GM12878 (cell line): ENCODE measurements around the gene ZNF672. TPM values are rescaled to one million over a fixed set of nuclear protein-coding genes. Genes with fewer than 3 reads are reported as not detected.

Experiments used
- CBX5 ChIP-seq: sonication (generic); IDR thresholded peaks from 2 replicates; pipeline ENCODE4 v1.6.1; 2016; ENCODE audit warnings: low read depth, moderate library complexity, mild to moderate bottlenecking, inconsistent platforms
- DPF2 ChIP-seq: fragments of 450-650 bp; IDR thresholded peaks from 2 replicates; pipeline ENCODE4 v1.6.1; 2017; ENCODE audit warnings: mild to moderate bottlenecking
- EP300 ChIP-seq, 2 experiments: fragments of 150-350 bp in 1 of 2; IDR thresholded peaks; 2 replicates each; pipeline ENCODE4 v1.6.1; 2011 to 2012; ENCODE audit warnings: low read depth in 2 of 2, low read length in 2 of 2, borderline replicate concordance in 1 of 2, improper control_type of control experiment in 1 of 2, inconsistent platforms in 1 of 2; ENCODE audit not compliant: control insufficient read depth in 1 of 2
- ESRRA ChIP-seq: IDR thresholded peaks from 2 replicates; pipeline ENCODE4 v1.6.1; 2012; ENCODE audit warnings: mild to moderate bottlenecking, low read length, improper control_type of control experiment
- IKZF1 ChIP-seq: fragments of 450-650 bp; conservative IDR thresholded peaks from 2 replicates; pipeline ENCODE4 v1.6.1; 2017; ENCODE audit warnings: antibody characterized with exemption, mild to moderate bottlenecking
- IKZF2 ChIP-seq, 2 experiments: fragments of 450-650 bp; IDR thresholded peaks; 2 replicates each; pipeline ENCODE4 v1.6.1; 2017; ENCODE audit warnings: mild to moderate bottlenecking in 2 of 2, moderate library complexity in 2 of 2
- JUND ChIP-seq: IDR thresholded peaks from 2 replicates; pipeline ENCODE4 v1.6.1; 2012; ENCODE audit warnings: low read depth, mild to moderate bottlenecking, low read length, improper control_type of control experiment, moderate library complexity
- MYB ChIP-seq: fragments of 150-350 bp; IDR thresholded peaks from 2 replicates; pipeline ENCODE4 v1.6.1; 2014; ENCODE audit warnings: mild to moderate bottlenecking, low read depth, low read length, borderline replicate concordance
- NFIC ChIP-seq: IDR thresholded peaks from 2 replicates; pipeline ENCODE4 v1.6.1; 2012; ENCODE audit warnings: low read depth, mild to moderate bottlenecking, inconsistent platforms, low read length, moderate library complexity
- NR2F1 ChIP-seq: fragments of 450-650 bp; conservative IDR thresholded peaks from 2 replicates; pipeline ENCODE4 v1.6.1; 2017; ENCODE audit warnings: mild to moderate bottlenecking
- PAX5 ChIP-seq: IDR thresholded peaks from 2 replicates; pipeline ENCODE4 v1.6.1; 2011; ENCODE audit warnings: low read depth, low read length, borderline replicate concordance
- RFX5 ChIP-seq: IDR thresholded peaks from 2 replicates; pipeline ENCODE4 v1.6.1; 2011; ENCODE audit warnings: low read depth, low read length, improper control_type of control experiment
- RUNX3 ChIP-seq: IDR thresholded peaks from 2 replicates; pipeline ENCODE4 v1.6.1; 2012; ENCODE audit warnings: low read length, inconsistent platforms
- SIX5 ChIP-seq: IDR thresholded peaks from 2 replicates; pipeline ENCODE4 v1.6.1; 2011; ENCODE audit warnings: mild to moderate bottlenecking, low read depth, low read length, moderate library complexity; ENCODE audit not compliant: severe bottlenecking
- SMAD5 ChIP-seq: IDR thresholded peaks from 2 replicates; pipeline ENCODE4 v1.6.1; 2016; ENCODE audit warnings: antibody characterized with exemption, low read depth
- SPI1 ChIP-seq: IDR thresholded peaks from 2 replicates; pipeline ENCODE4 v1.6.1; 2011; ENCODE audit warnings: low read depth, mild to moderate bottlenecking, low read length, moderate library complexity, borderline replicate concordance; ENCODE audit not compliant: insufficient read depth
- TARDBP ChIP-seq: IDR thresholded peaks from 2 replicates; pipeline ENCODE4 v1.6.1; 2016; ENCODE audit warnings: borderline replicate concordance
- polyA plus RNA-seq, 11 experiments: library from polyadenylated mRNA; depleted of rRNA in 4 of 11; unstranded in 6 of 11; stranded (reverse) in 5 of 11; fragments of >200 nt; fragmentation: Nextera tagmentation in 4 of 11; fragmentation: Illumina TruSeq in 1 of 11; extraction: Ambion mirVana in 4 of 11; extraction: Trizol in 1 of 11; gene quantifications; 1 replicate in 1 of 11; 2 replicates in 10 of 11; pipeline versions ENCODE4 v1.2.1 to v1.2.3, GENCODE V29; 2011 to 2016; ENCODE audit warnings: inconsistent platforms in 2 of 11, missing spikeins in 2 of 11, low read depth in 1 of 11
- total RNA-seq, 4 experiments: library from RNA; depleted of rRNA in 3 of 4; stranded (reverse); fragments of >200 nt in 3 of 4; fragmentation: Illumina TruSeq in 1 of 4; extraction: Trizol in 1 of 4; gene quantifications; 2 replicates each; pipeline versions ENCODE4 v1.2.1 to v1.2.3, GENCODE V29; 2013 to 2021
- TF ChIP-seq, protein P1 (sequence below): fragments of 450-650 bp; IDR thresholded peaks from 2 replicates; pipeline ENCODE4 v1.6.1; 2017; ENCODE audit warnings: mild to moderate bottlenecking, moderate library complexity
- TF ChIP-seq, protein P2 (sequence below): IDR thresholded peaks from 2 replicates; pipeline ENCODE4 v1.6.1; 2012; ENCODE audit warnings: mild to moderate bottlenecking, low read depth, low read length
- TF ChIP-seq, protein P3 (sequence below): fragments of 450-650 bp; IDR thresholded peaks from 2 replicates; pipeline ENCODE4 v1.6.1; 2016; ENCODE audit warnings: mild to moderate bottlenecking

Gene ZNF672
- total and polyA plus RNA-seq, 10 of the 15 experiments (the other 5 are each of a cell fraction or from before 2014, with no cell fraction given): 2.9 to 51.3 (median 39.8) TPM

DNA sequence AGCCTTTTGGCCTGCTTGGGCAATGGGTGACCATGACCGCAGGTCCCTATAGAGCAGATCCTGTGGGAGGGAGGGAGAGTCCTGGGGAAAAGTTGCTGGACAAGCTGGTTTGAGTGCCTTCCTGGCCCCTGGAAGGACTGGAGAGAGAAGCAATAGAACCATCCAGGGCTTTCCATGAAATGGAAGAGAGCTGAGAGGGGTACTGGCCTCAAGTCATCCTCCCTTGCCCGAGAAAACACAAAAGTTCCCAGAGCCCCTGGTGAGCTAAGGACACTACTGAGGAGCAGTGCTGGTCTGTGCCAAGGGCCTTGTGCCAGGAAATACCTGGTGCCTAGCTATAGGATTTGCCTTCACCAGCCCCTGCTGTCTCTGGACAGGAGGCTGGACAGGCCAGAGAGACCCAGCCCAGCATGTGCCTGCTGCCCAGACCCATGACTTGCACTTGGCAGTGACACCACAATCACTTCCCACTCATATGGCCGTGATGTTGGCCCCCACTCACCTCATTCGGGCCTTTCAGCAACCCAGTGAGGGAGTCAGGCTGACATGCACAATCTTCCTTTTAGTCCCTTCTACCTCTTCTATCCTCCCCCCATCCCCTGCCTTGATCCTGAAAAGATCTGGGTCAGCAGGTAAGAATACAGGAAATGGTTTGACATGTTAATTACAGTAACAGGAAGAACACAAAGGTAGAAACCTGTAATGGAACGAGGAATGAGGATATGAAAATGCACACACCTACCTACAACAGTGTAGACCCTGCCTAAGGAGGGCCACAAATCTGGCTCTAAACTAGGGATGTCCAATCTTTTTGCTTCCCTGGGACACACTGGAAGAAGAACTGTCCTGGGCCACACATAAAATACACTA lies 19.3 kb upstream of the ZNF672 start (continued):
- TF ChIP-seq, protein P1, sequence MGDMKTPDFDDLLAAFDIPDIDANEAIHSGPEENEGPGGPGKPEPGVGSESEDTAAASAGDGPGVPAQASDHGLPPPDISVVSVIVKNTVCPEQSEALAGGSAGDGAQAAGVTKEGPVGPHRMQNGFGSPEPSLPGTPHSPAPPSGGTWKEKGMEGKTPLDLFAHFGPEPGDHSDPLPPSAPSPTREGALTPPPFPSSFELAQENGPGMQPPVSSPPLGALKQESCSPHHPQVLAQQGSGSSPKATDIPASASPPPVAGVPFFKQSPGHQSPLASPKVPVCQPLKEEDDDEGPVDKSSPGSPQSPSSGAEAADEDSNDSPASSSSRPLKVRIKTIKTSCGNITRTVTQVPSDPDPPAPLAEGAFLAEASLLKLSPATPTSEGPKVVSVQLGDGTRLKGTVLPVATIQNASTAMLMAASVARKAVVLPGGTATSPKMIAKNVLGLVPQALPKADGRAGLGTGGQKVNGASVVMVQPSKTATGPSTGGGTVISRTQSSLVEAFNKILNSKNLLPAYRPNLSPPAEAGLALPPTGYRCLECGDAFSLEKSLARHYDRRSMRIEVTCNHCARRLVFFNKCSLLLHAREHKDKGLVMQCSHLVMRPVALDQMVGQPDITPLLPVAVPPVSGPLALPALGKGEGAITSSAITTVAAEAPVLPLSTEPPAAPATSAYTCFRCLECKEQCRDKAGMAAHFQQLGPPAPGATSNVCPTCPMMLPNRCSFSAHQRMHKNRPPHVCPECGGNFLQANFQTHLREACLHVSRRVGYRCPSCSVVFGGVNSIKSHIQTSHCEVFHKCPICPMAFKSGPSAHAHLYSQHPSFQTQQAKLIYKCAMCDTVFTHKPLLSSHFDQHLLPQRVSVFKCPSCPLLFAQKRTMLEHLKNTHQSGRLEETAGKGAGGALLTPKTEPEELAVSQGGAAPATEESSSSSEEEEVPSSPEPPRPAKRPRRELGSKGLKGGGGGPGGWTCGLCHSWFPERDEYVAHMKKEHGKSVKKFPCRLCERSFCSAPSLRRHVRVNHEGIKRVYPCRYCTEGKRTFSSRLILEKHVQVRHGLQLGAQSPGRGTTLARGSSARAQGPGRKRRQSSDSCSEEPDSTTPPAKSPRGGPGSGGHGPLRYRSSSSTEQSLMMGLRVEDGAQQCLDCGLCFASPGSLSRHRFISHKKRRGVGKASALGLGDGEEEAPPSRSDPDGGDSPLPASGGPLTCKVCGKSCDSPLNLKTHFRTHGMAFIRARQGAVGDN: no peak
- peak; percentile 17; the same call in 1 of the 2 replicates for TF ChIP-seq RUNX3
- TF ChIP-seq TARDBP: no peak
- TF ChIP-seq, protein P2, sequence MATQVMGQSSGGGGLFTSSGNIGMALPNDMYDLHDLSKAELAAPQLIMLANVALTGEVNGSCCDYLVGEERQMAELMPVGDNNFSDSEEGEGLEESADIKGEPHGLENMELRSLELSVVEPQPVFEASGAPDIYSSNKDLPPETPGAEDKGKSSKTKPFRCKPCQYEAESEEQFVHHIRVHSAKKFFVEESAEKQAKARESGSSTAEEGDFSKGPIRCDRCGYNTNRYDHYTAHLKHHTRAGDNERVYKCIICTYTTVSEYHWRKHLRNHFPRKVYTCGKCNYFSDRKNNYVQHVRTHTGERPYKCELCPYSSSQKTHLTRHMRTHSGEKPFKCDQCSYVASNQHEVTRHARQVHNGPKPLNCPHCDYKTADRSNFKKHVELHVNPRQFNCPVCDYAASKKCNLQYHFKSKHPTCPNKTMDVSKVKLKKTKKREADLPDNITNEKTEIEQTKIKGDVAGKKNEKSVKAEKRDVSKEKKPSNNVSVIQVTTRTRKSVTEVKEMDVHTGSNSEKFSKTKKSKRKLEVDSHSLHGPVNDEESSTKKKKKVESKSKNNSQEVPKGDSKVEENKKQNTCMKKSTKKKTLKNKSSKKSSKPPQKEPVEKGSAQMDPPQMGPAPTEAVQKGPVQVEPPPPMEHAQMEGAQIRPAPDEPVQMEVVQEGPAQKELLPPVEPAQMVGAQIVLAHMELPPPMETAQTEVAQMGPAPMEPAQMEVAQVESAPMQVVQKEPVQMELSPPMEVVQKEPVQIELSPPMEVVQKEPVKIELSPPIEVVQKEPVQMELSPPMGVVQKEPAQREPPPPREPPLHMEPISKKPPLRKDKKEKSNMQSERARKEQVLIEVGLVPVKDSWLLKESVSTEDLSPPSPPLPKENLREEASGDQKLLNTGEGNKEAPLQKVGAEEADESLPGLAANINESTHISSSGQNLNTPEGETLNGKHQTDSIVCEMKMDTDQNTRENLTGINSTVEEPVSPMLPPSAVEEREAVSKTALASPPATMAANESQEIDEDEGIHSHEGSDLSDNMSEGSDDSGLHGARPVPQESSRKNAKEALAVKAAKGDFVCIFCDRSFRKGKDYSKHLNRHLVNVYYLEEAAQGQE: no peak
- TF ChIP-seq EP300 (IDR thresholded peaks at IDR 0.05; ENCODE audit: borderline replicate concordance in 1 of 2, control insufficient read depth in 1 of 2, low read depth in 2 of 2, low read length in 2 of 2): no peak
- TF ChIP-seq SPI1: peak; percentile 28; the same call in 1 of the 2 replicates
- no peak for TF ChIP-seq ESRRA
- TF ChIP-seq IKZF2 (IDR thresholded peaks at IDR 0.05): peak; percentile 38 to 58; a peak in 2 of 4 replicates
- TF ChIP-seq CBX5: no peak
- no peak for TF ChIP-seq NR2F1
- TF ChIP-seq IKZF1: 0 out of 2 replicates have a peak, but pooled peaks have one; percentile 30
- no peak; the same call in 1 of the 2 replicates for TF ChIP-seq DPF2
- no peak for TF ChIP-seq NFIC
- no peak for TF ChIP-seq PAX5
- no peak for TF ChIP-seq JUND
- TF ChIP-seq MYB: no peak
- no peak for TF ChIP-seq RFX5
- TF ChIP-seq SMAD5: no peak
- TF ChIP-seq SIX5: no peak
- TF ChIP-seq, protein P3, sequence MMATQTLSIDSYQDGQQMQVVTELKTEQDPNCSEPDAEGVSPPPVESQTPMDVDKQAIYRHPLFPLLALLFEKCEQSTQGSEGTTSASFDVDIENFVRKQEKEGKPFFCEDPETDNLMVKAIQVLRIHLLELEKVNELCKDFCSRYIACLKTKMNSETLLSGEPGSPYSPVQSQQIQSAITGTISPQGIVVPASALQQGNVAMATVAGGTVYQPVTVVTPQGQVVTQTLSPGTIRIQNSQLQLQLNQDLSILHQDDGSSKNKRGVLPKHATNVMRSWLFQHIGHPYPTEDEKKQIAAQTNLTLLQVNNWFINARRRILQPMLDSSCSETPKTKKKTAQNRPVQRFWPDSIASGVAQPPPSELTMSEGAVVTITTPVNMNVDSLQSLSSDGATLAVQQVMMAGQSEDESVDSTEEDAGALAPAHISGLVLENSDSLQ: no peak
